Pulmonary artery endothelial cell (primary cell): Measurements from ENCODE around the gene AKAP11. TPM values are rescaled to one million over a fixed set of nuclear protein-coding genes. Genes with fewer than 3 reads are reported as not detected.

ENCODE experiments used
- DNase-seq: peaks from one replicate; pipeline ENCODE4 v3.0.0-alpha.2; 2011; ENCODE audit warnings: low read depth, low spot score
- total RNA-seq: library from RNA; depleted of rRNA; stranded (reverse); fragments of >200 nt; gene quantifications from 2 replicates; pipeline ENCODE4 v1.2.3, GENCODE V29; 2014

Gene AKAP11
- total RNA-seq, 1 donor from 2014 or later = 15.2 TPM

DNA sequence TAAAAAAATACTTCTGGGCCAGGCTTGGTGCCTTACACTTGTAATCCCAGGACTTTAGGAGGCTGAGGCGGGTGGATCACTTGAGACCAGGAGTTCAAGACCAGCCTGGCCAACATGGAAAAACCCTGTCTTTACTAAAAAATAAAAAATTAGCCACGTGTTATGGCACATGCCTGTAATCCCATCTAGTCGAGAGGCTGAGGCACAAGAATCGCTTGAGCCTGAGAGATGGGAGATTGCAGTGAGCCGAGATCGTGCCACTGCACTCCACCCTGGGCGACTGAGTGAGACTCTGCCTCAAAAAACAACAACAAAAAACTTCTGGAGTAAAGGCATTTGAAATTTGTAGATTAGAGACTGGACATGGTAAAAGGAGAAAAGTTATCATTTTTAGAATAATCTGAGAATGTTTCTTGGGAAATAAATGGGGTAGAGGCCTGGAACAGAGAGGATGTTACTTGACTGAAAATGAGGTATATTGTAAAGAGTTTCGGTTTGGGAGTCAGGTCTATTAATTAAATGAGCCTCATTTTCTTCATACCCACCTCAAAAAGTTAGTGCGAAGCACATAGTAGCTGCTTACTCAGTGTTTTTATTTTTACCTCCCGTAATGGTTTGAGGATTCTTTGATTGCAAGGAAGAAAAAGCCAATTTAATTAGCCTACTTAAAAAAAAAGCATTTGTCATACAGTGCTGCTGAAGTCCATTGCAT lies 2.6 kb downstream of the AKAP11 start:
- DNase-seq = no peak

- no peak for DNase-seq
Observed at GRCh38 chr13:42275098-42275471, 3.1 kb downstream of the AKAP11 start.

DNA sequence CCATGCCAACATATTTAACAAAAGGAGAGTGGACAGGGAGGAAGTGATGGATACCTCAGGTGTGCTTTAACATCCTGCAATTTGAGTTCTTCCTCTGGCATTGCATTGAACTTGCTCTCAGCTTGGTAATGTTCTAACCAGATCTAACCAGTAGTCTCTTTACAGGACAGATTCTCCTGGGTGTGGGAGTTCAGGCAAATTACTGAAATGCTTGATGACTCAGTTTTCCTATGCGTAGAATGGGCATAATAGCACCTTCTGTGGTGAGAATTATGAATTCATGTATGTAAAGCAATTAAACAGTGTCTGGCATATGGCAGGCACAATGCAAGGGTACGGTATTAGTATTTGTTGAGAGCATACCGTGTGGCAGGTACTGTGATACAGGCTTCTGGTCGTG lies 3.6 kb downstream of the AKAP11 start:
- no peak for DNase-seq

DNA sequence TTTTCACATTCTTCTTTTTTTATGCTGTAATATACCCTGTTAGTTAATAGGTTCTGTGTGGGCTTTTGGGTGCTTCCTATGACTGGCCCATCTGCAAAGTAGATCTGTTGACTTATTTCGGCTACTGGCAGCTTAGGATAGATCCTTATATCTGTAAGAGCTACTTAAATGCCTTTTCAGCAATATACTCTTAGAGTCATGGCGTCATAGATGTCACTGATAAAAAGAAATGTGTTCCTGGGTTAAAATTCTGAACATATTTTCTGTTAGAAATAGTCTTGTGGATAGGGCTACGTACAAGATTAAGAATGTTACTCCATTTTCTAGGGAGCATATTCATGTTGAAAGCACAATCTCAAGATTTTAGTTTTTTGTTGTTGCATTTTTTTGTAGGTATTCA lies 4.7 kb downstream of the AKAP11 start:
- no peak for DNase-seq

- no peak for DNase-seq
Observed at GRCh38 chr13:42277618-42278276, 5.8 kb downstream of the AKAP11 start.

- DNase-seq = no peak
Observed at GRCh38 chr13:42279080-42279479, 7.1 kb downstream of the AKAP11 start.

- DNase-seq = peak; percentile 27
Observed at GRCh38 chr13:42279986-42280385, 8.0 kb downstream of the AKAP11 start.

GRCh38 chr13:42280537-42280936 lies 8.6 kb downstream of the AKAP11 start:
- DNase-seq = no peak

GRCh38 chr13:42283574-42283973 lies 11.6 kb downstream of the AKAP11 start:
- DNase-seq = no peak

GRCh38 chr13:42284068-42284467 lies 12.1 kb downstream of the AKAP11 start:
- DNase-seq = no peak

GRCh38 chr13:42298392-42298791 lies 26.4 kb downstream of the AKAP11 start:
- no peak for DNase-seq

- DNase-seq = no peak
Observed at GRCh38 chr13:42305503-42305902, 33.6 kb downstream of the AKAP11 start.

DNA sequence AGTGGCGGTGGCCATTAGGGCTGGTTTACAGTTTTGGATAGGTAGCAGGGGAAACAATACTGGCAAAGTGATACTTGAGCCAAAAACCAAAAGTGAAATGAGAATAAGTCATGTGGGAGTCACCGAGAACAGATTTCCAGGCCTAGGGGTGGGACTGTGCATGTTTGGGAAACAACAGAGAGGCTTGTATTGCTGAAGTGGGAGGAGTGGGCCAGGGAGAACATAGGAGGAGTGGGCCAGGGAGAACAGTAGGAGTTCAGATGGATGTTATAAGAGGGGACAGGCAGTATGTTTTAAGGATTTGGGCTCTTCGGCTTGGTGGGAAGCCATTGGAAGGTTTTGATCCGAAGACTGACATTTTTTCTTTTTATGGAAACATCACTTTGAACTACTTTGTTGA lies 35.5 kb downstream of the AKAP11 start:
- no peak for DNase-seq

- DNase-seq = no peak
Observed at GRCh38 chr13:42312817-42313431, 41.0 kb downstream of the AKAP11 start.

GRCh38 chr13:42318570-42318969 lies 46.6 kb downstream of the AKAP11 start:
- DNase-seq = no peak

DNA sequence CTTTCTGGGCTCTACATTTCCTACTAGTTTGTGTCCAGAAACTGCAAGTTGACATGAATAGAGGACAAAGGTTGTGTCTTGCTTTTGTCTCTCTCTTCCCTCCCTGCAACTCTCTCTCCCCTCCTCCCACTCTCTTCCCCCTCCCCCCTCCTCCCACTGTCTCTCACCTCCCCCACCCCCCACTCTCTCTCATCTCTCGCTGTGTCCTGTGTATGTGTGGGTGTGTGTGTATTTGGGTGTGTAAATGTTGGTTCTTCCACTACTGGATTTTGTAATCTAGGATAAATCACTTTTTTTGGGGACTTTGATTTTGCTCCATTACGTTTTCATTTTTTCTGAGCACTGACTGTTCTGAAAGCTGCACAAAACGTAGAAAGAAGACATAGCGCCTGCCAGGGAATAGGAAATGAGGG lies 48.4 kb downstream of the AKAP11 start:
- DNase-seq = no peak

GRCh38 chr13:42322806-42323205 lies 50.9 kb downstream of the AKAP11 start:
- DNase-seq = no peak

GRCh38 chr13:42324704-42325103 lies 52.8 kb downstream of the AKAP11 start:
- DNase-seq = no peak

GRCh38 chr13:42327725-42328124 lies 55.8 kb downstream of the AKAP11 start:
- DNase-seq = no peak

- DNase-seq = no peak
Observed at GRCh38 chr13:42328672-42329071, 56.7 kb downstream of the AKAP11 start.

- no peak for DNase-seq
Observed at GRCh38 chr13:42329239-42329638, 57.3 kb downstream of the AKAP11 start.

DNA sequence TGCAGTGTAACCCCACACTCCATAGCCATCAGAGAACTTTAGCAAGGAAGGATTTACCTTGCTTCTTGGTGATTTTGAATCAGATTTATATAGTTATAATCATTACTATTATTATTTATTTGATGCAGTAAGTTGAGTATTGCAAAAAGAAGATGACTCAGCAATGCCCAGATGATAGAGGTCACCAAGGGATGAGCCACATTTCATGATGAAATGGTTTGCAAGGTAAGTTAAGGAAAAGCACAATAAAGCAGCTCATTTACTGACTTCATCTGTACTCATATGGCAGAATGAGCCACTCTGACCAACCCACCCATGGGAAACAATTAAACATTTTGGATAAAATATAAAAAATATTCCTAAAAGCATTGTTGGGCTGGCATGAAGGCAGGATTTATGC lies 59.1 kb downstream of the AKAP11 start:
- DNase-seq = no peak
